Measurements from ENCODE around the gene COL24A1. TPM values are rescaled to one million over a fixed set of nuclear protein-coding genes. Genes with fewer than 3 reads are reported as not detected.

Gene COL24A1
- total and polyA plus RNA-seq, 4 experiments from 2014 or later = 0.09 to 0.14 TPM; not detected in 2

DNA sequence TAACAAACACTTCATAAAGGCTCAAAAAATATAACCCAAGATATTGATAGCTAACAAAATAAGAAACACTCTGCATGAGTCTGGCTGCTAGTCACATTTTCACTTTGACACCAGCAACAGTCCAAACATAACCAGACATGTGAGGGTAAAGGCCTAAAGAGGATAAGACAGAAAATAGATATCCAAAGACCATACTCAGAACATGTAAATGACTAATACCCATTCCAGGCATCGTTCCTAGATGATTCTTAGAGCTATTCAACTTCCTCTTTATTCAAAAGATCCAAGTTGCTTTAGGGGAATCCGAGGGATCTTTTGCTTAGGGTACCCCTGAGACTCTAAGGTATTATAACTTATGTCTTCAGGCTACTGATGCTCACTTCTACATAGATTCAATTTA lies 5.1 kb downstream of the COL24A1 start:
- Mint-ChIP-seq H3K4me1 (peaks cover 0 to 6% (median 2%) of the 10 kb centered on the region in 4 donors), H3K27me3 (peaks cover 7 to 14% of the 10 kb centered on the region in 2 donors), H3K27ac (no peak overlapping the region), H3K36me3 (no peaks in the 10 kb centered on the region), H3K9me3 (peaks cover 0 to 5% (median 0%) of the 10 kb centered on the region in 8 donors), H3K4me3 (no peak overlapping the region)
- Histone ChIP-seq H3K27ac (ENCODE audit: low read depth, low read length) (no peak overlapping the region), H3K9me3 (ENCODE audit: control insufficient read depth in 1 of 2, low read length in 2 of 2) (no peaks in the 10 kb centered on the region), H3K27me3 (ENCODE audit: insufficient read depth, low read length) (no peaks in the 10 kb centered on the region), H3K4me1 (ENCODE audit: insufficient read depth, low read length) (no peaks in the 10 kb centered on the region), H3K4me3 (ENCODE audit: low read length in 2 of 2) (no peak overlapping the region), H3K36me3 (ENCODE audit: insufficient read depth, low read length) (no peaks in the 10 kb centered on the region)
- POLR2A ChIA-PET (ENCODE audit: partially characterized antibody) = no interaction called here
- CTCF ChIA-PET (ENCODE audit: partially characterized antibody) = no interaction called here
- DNase-seq = no peak
- intact Hi-C loops (cut with micrococcal nuclease) = no loop called here

DNA sequence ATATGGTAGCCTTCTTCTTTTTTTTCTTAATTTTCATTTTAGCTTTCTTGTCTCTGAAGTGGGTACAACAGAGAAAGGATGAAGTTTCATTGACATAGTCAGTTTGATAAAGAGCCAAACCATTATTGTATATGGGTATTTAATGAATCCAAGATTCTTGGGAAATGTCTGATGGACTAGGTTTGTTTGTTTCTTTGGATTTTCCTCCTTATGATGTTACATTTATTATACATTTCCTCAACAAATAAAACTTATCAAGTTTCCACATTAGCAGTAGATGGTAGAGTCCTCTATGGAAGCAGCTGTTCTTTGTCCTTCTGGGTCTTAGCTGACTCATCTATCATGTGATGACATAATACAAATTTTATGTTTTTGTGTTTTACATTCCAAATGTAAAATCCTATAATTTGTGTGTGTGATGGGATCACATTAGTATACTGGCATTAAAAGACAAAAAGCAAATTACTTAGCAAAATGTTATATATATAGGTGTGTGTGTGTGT lies 6.0 kb downstream of the COL24A1 start:
- DNase-seq = no peak
- intact Hi-C loops (cut with micrococcal nuclease) = no loop called here
- H3K4me3 ChIP-seq (ENCODE audit: low read length in 2 of 2) = no peak overlapping the region
- Mint-ChIP-seq H3K27ac (no peak overlapping the region), H3K27me3 (peaks cover 7 to 9% of the 10 kb centered on the region in 2 donors), H3K4me1 (no peaks in the 10 kb centered on the region), H3K4me3 (no peak overlapping the region), H3K9me3 (peaks cover 0 to 3% (median 0%) of the 10 kb centered on the region in 8 donors), H3K36me3 (no peaks in the 10 kb centered on the region)
- ChIA-PET CTCF (ENCODE audit: partially characterized antibody) (no interaction called here), POLR2A (ENCODE audit: partially characterized antibody) (no interaction called here)
- no peaks in the 10 kb centered on the region for H3K4me1 ChIP-seq (ENCODE audit: insufficient read depth, low read length)
- no peaks in the 10 kb centered on the region for H3K9me3 ChIP-seq (ENCODE audit: control insufficient read depth in 1 of 2, low read length in 2 of 2)
- no peaks in the 10 kb centered on the region for H3K27me3 ChIP-seq (ENCODE audit: insufficient read depth, low read length)
- no peaks in the 10 kb centered on the region for H3K36me3 ChIP-seq (ENCODE audit: insufficient read depth, low read length)
- H3K27ac ChIP-seq (ENCODE audit: low read depth, low read length) = no peak overlapping the region

DNA sequence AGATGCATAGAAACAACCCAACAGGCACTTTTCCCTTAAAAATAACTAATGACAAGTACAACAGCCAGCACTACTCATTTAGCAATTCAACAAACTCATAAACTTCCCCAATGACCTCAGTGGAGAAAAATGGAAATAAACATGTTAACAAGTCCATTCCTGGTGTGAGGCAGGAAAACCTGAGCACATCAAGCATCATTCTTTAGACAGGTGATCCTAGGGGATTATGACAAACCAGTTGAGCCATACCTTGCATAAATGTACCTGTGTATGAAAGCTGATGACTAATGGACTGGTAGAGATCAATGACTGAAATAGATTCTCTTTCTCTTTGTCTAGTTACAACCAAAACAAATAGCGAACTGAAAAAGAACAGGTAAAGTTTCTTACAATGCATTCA lies 7.0 kb downstream of the COL24A1 start:
- POLR2A ChIA-PET (ENCODE audit: partially characterized antibody) = no interaction called here

DNA sequence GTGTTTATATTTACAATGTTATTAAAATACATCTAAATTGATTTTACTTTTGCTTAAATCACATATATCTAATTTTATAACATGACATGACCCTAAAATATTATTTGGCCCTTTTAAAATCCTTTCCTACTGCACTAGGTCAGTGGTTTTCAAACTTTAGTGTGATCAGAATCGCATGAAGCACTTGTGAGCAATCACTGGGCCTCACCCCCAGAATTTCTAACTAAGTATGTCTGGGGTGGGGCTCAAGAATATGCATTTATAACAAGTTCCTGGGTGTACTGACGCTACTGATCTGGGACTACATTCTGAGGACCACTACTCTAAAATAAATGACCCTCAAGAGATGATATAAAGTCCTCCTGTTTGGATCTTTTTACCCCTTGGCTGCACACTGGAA lies 8.8 kb downstream of the COL24A1 start:
- ChIA-PET CTCF (ENCODE audit: partially characterized antibody) (no interaction called here), POLR2A (ENCODE audit: partially characterized antibody) (no interaction called here)
- Histone ChIP-seq H3K36me3 (ENCODE audit: insufficient read depth, low read length) (no peaks in the 10 kb centered on the region), H3K4me3 (ENCODE audit: low read length in 2 of 2) (no peak overlapping the region), H3K4me1 (ENCODE audit: insufficient read depth, low read length) (no peaks in the 10 kb centered on the region), H3K27me3 (ENCODE audit: insufficient read depth, low read length) (no peaks in the 10 kb centered on the region), H3K9me3 (ENCODE audit: control insufficient read depth in 1 of 2, low read length in 2 of 2) (no peaks in the 10 kb centered on the region), H3K27ac (ENCODE audit: low read depth, low read length) (no peak overlapping the region)
- DNase-seq = no peak
- Mint-ChIP-seq H3K4me3 (no peak overlapping the region), H3K27me3 (peaks cover 1 to 4% of the 10 kb centered on the region in 2 donors), H3K9me3 (peaks cover 0 to 2% (median 0%) of the 10 kb centered on the region in 8 donors), H3K4me1 (no peaks in the 10 kb centered on the region), H3K36me3 (no peaks in the 10 kb centered on the region), H3K27ac (no peak overlapping the region)
- intact Hi-C loops (cut with micrococcal nuclease) = no loop called here

More for the DNA sequence above, 7.0 kb downstream of the COL24A1 start:
- H3K9me3 Mint-ChIP-seq = peaks cover 0 to 3% (median 0%) of the 10 kb centered on the region in 8 donors
- Histone ChIP-seq H3K36me3 (ENCODE audit: insufficient read depth, low read length) (no peaks in the 10 kb centered on the region), H3K4me3 (ENCODE audit: low read length in 2 of 2) (no peak overlapping the region), H3K27me3 (ENCODE audit: insufficient read depth, low read length) (no peaks in the 10 kb centered on the region), H3K9me3 (ENCODE audit: control insufficient read depth in 1 of 2, low read length in 2 of 2) (no peaks in the 10 kb centered on the region), H3K27ac (ENCODE audit: low read depth, low read length) (no peak overlapping the region), H3K4me1 (ENCODE audit: insufficient read depth, low read length) (no peaks in the 10 kb centered on the region)
- CTCF ChIA-PET (ENCODE audit: partially characterized antibody) = no interaction called here
- no peaks in the 10 kb centered on the region for H3K36me3 Mint-ChIP-seq
- intact Hi-C loops (cut with micrococcal nuclease) = no loop called here
- DNase-seq = no peak
- H3K4me3 Mint-ChIP-seq = no peak overlapping the region
- H3K27ac Mint-ChIP-seq = no peak overlapping the region
- no peaks in the 10 kb centered on the region for H3K4me1 Mint-ChIP-seq
- peaks cover 7 to 9% of the 10 kb centered on the region in 2 donors for H3K27me3 Mint-ChIP-seq

DNA sequence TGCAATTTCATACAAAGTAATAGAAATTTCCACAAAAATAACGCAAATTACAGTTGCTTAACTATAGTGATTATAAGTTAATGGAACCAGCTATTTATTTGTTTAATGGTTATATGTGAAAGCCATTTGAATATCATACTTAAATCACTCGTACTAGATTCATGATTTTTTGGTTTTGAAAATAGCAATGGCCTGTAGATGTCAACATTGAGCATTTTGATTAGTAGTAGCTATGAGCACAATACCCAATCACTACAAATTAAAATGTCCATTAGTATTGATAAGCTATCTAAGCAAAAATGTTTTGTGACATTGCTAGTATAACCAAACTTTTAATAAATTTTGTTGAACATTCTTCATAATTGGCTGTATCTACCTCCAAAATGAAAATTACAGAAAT lies 10.0 kb downstream of the COL24A1 start:
- H3K4me1 Mint-ChIP-seq = no peaks in the 10 kb centered on the region
- H3K4me3 Mint-ChIP-seq = no peak overlapping the region
- Histone ChIP-seq H3K27me3 (ENCODE audit: insufficient read depth, low read length) (no peaks in the 10 kb centered on the region), H3K9me3 (ENCODE audit: control insufficient read depth in 1 of 2, low read length in 2 of 2) (no peaks in the 10 kb centered on the region), H3K27ac (ENCODE audit: low read depth, low read length) (no peak overlapping the region), H3K4me3 (ENCODE audit: low read length in 2 of 2) (no peak overlapping the region), H3K36me3 (ENCODE audit: insufficient read depth, low read length) (no peaks in the 10 kb centered on the region), H3K4me1 (ENCODE audit: insufficient read depth, low read length) (no peaks in the 10 kb centered on the region)
- intact Hi-C loops (cut with micrococcal nuclease) = no loop called here
- POLR2A ChIA-PET (ENCODE audit: partially characterized antibody) = no interaction called here
- H3K9me3 Mint-ChIP-seq = peaks cover 0 to 2% (median 0%) of the 10 kb centered on the region in 8 donors
- CTCF ChIA-PET (ENCODE audit: partially characterized antibody) = no interaction called here
- no peak overlapping the region for H3K27ac Mint-ChIP-seq
- DNase-seq = no peak
- H3K36me3 Mint-ChIP-seq = no peaks in the 10 kb centered on the region
- peaks cover 0 to 4% of the 10 kb centered on the region in 2 donors for H3K27me3 Mint-ChIP-seq

DNA sequence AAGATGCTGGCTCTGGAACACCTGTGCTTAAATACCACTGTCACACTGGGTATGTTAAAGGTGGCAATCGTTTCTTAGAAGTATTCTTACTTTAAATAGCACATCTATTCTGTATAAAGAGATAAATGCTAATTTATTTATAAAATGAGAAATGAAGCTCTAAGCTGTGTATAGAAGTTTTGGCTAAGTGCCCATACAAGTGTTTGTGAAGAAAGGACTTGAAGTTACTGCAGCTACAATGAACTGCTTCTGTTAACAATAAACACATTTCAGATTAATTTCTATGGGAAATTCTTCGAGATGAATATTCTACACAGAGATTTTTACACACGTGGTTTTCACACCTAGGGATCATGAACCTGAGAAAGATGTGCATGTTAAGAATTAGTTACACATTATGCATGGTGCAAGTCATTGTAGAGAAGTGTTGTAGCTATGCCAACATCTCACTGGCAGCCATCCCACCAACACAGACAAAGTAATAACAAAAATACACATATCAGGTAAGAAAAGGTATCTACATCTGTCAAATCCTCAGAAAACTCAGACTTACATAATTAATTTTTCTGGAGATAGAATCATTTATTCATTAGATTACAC lies 16.2 kb downstream of the COL24A1 start:
- no peaks in the 10 kb centered on the region for H3K9me3 ChIP-seq (ENCODE audit: control insufficient read depth in 1 of 2, low read length in 2 of 2)
- DNase-seq = no peak
- Mint-ChIP-seq H3K4me1 (no peaks in the 10 kb centered on the region), H3K36me3 (no peaks in the 10 kb centered on the region), H3K27me3 (peaks cover 0 to 3% of the 10 kb centered on the region in 2 donors), H3K9me3 (peaks cover 0 to 4% (median 0%) of the 10 kb centered on the region in 8 donors), H3K27ac (no peak overlapping the region), H3K4me3 (no peak overlapping the region)
- intact Hi-C loops (cut with micrococcal nuclease) = no loop called here
- H3K4me1 ChIP-seq (ENCODE audit: insufficient read depth, low read length) = no peaks in the 10 kb centered on the region
- CTCF ChIA-PET (ENCODE audit: partially characterized antibody) = no interaction called here
- POLR2A ChIA-PET (ENCODE audit: partially characterized antibody) = no interaction called here
- H3K27me3 ChIP-seq (ENCODE audit: insufficient read depth, low read length) = no peaks in the 10 kb centered on the region
- H3K27ac ChIP-seq (ENCODE audit: low read depth, low read length) = no peak overlapping the region
- no peak overlapping the region for H3K4me3 ChIP-seq (ENCODE audit: low read length in 2 of 2)
- no peaks in the 10 kb centered on the region for H3K36me3 ChIP-seq (ENCODE audit: insufficient read depth, low read length)

DNA sequence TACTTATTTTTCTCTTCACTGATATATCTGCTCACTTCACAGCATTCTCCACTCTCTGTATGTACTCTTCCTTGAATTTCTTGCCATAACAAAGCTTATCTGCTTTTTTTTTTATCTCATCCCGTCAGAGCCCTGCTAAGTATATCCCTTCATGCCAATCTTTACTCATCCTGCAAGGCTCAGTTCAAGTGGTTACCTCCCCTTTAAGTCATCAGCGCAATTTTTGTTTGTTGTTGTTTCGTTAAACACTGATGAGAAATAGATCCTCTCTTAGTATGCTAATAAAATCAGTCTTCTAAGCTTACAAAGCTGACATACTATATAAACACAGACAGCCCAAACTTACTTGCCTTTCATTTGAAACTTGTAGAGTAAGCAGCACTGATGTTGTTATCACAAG lies 17.8 kb downstream of the COL24A1 start:
- H3K9me3 Mint-ChIP-seq = peaks cover 0 to 4% (median 0%) of the 10 kb centered on the region in 8 donors
- H3K27me3 ChIP-seq (ENCODE audit: insufficient read depth, low read length) = no peaks in the 10 kb centered on the region
- H3K9me3 ChIP-seq (ENCODE audit: control insufficient read depth in 1 of 2, low read length in 2 of 2) = no peaks in the 10 kb centered on the region
- no peak overlapping the region for H3K27ac ChIP-seq (ENCODE audit: low read depth, low read length)
- DNase-seq = no peak
- H3K27me3 Mint-ChIP-seq = peaks cover 0 to 3% of the 10 kb centered on the region in 2 donors
- intact Hi-C loops (cut with micrococcal nuclease) = no loop called here
- H3K36me3 ChIP-seq (ENCODE audit: insufficient read depth, low read length) = no peaks in the 10 kb centered on the region
- H3K4me1 Mint-ChIP-seq = no peaks in the 10 kb centered on the region
- H3K4me3 ChIP-seq (ENCODE audit: low read length in 2 of 2) = no peak overlapping the region
- H3K4me1 ChIP-seq (ENCODE audit: insufficient read depth, low read length) = no peaks in the 10 kb centered on the region
- H3K27ac Mint-ChIP-seq = no peak overlapping the region
- ChIA-PET CTCF (ENCODE audit: partially characterized antibody) (no interaction called here), POLR2A (ENCODE audit: partially characterized antibody) (no interaction called here)
- H3K4me3 Mint-ChIP-seq = no peak overlapping the region
- H3K36me3 Mint-ChIP-seq = no peaks in the 10 kb centered on the region

Measured in CD4-positive, alpha-beta memory T cell (primary cell).